Activated CD8-positive, alpha-beta memory T cell treated with anti-CD3 and anti-CD28 coated beads, Interleukin-2, amount 50 U/mL, for 24 hours (primary cell): Measurements from ENCODE around the gene RNF208.
A peak's percentile ranks its signal among the peaks of the same experiment; 100 is the strongest.
"Not testable (repeated sequence)": the region's sequence is repeated elsewhere in the genome, so short reads cannot be mapped to it uniquely, and the experiment has no call there.

Source experiments
- DNase-seq: peaks from one replicate; pipeline ENCODE4 v3.0.0-alpha.2; 2020; ENCODE audit errors: extremely low read depth

RNF208 gene

GRCh38 chr9:137240318-137240840 is 18.3 kb upstream of the RNF208 start:
- DNase-seq, result peak; percentile 32

GRCh38 chr9:137239541-137240200 is 17.6 kb upstream of the RNF208 start:
- DNase-seq, result not testable (repeated sequence)

- DNase-seq, result no peak
Measured at GRCh38 chr9:137237759-137238726, 16.0 kb upstream of the RNF208 start.

- no peak for DNase-seq
Measured at GRCh38 chr9:137236936-137237421, 14.9 kb upstream of the RNF208 start.

GRCh38 chr9:137236238-137236935 is 14.3 kb upstream of the RNF208 start:
- peak; percentile 72 for DNase-seq

GRCh38 chr9:137235424-137236237 is 13.6 kb upstream of the RNF208 start:
- DNase-seq, result no peak

GRCh38 chr9:137234758-137235423 is 12.9 kb upstream of the RNF208 start:
- no peak for DNase-seq

GRCh38 chr9:137234055-137234697 is 12.1 kb upstream of the RNF208 start:
- no peak for DNase-seq

- DNase-seq, result no peak
Measured at GRCh38 chr9:137233143-137233980, 11.3 kb upstream of the RNF208 start.

GRCh38 chr9:137232510-137232909 is 10.5 kb upstream of the RNF208 start:
- no peak for DNase-seq

- no peak for DNase-seq
Measured at GRCh38 chr9:137232101-137232500, 10.1 kb upstream of the RNF208 start.

- DNase-seq, result no peak
Measured at GRCh38 chr9:137231372-137232039, 9.5 kb upstream of the RNF208 start.

- DNase-seq, result no peak
Measured at GRCh38 chr9:137230705-137231371, 8.8 kb upstream of the RNF208 start, which contains the start of gene SLC34A3. TSS of gene SLC34A3 (plus strand) at chr9:137230901. CDS start at chr9:137231703, 802 bp downstream.

- DNase-seq, result no peak
Measured at GRCh38 chr9:137229903-137230704, 8.1 kb upstream of the RNF208 start.

- DNase-seq, result no peak
Measured at GRCh38 chr9:137228968-137229896, 7.2 kb upstream of the RNF208 start.

- no peak for DNase-seq
Measured at GRCh38 chr9:137228506-137228967, 6.5 kb upstream of the RNF208 start.
